HepG2 (cell line): ENCODE results near the gene CTNNBIP1. TPM values are rescaled to one million over a fixed set of nuclear protein-coding genes. Genes with fewer than 3 reads are reported as not detected.

Source experiments
- ATAC-seq: fragments of 200-7000 bp; cut with Tn5 transposase; 3 replicates; pipeline ENCODE4 v1.9.1; 2020; ENCODE audit warnings: mild to moderate bottlenecking, moderate library complexity
- BruUV-seq: library from RNA; stranded (reverse); fragments of 400-500 nt; replicated peaks from 2 replicates; lab custom pipeline; 2021; lab: Mats Ljungman, UMichigan
- CTCF ChIA-PET: fragments of 300-600 bp; formaldehyde crosslinking; extraction: SDS; loops from one replicate; lab custom pipeline; 2021; ENCODE audit warnings: low total read pairs, inconsistent platforms, low intra/inter-chr PET ratio; lab: Yijun Ruan, JAX
- POLR2A ChIA-PET: fragments of 350-600 bp; sonication (Branson Sonifier 250); formaldehyde crosslinking; loops from one replicate; lab custom pipeline; 2020; ENCODE audit warnings: antibody characterized with exemption, inconsistent platforms; lab: Yijun Ruan, JAX
- DNase-seq: peaks from one replicate; pipeline ENCODE4 v3.0.0-alpha.2; 2015; ENCODE audit warnings: low spot score
- FAIRE-seq: peaks from 3 replicates; lab custom pipeline; 2011; peaks lifted over from hg19 to GRCh38; lab: Jason Lieb, UNC
- H2AFZ ChIP-seq: one replicate; pipeline ENCODE4 v1.6.1; 2011; ENCODE audit warnings: low read length, inconsistent platforms
- H3K27ac ChIP-seq: fragments of 300-600 bp; 3 replicates; pipeline ENCODE4 v1.8.0; 2011; ENCODE audit warnings: mixed run types, mild to moderate bottlenecking, mixed read lengths, low read length, inconsistent platforms; ENCODE audit not compliant: insufficient read depth; ENCODE audit errors: extremely low read length
- H3K27me3 ChIP-seq, 2 experiments: fragments of 200-600 bp in 1 of 2; 2 replicates in 1 of 2; 3 replicates in 1 of 2; pipeline versions ENCODE4 v1.6.0 to v1.8.0; 2011; ENCODE audit warnings: low read length in 2 of 2, mild to moderate bottlenecking in 2 of 2, moderate library complexity in 2 of 2, inconsistent platforms in 1 of 2; ENCODE audit not compliant: insufficient read depth in 2 of 2, control insufficient read depth in 1 of 2
- H3K36me3 ChIP-seq, 2 experiments: fragments of 200-600 bp in 1 of 2; replicated peaks in 1 of 2; 2 replicates in 1 of 2; 3 replicates in 1 of 2; pipeline versions ENCODE4 v1.5.1 to v1.8.0; 2011; ENCODE audit warnings: low read length in 2 of 2, inconsistent platforms in 1 of 2; ENCODE audit not compliant: insufficient read depth in 2 of 2, control insufficient read depth in 1 of 2
- H3K4me1 ChIP-seq: 2 replicates; pipeline ENCODE4 v1.5.1; 2012; ENCODE audit warnings: low read length, inconsistent platforms; ENCODE audit not compliant: insufficient read depth
- H3K4me2 ChIP-seq: 2 replicates; pipeline ENCODE4 v1.6.0; 2011; ENCODE audit warnings: low read depth, low read length, inconsistent platforms
- H3K4me3 ChIP-seq, 3 experiments: fragments of 200-600 bp in 1 of 3; sonication (generic), shearing (Covaris generic) in 1 of 3; replicated peaks in 1 of 3; 2 replicates each; pipeline ENCODE4 v1.5.1; 2011 to 2016; ENCODE audit warnings: low read length in 3 of 3, inconsistent platforms in 2 of 3, low read depth in 2 of 3, mild to moderate bottlenecking in 2 of 3, control low read depth in 1 of 3, mixed read lengths in 1 of 3; ENCODE audit not compliant: insufficient read depth in 1 of 3
- H3K79me2 ChIP-seq: one replicate; pipeline ENCODE4 v1.6.1; 2011; ENCODE audit warnings: low read length, inconsistent platforms; ENCODE audit not compliant: insufficient read depth
- H3K9ac ChIP-seq: 2 replicates; pipeline ENCODE4 v1.6.0; 2011; ENCODE audit warnings: mild to moderate bottlenecking, low read depth, low read length, inconsistent platforms; ENCODE audit not compliant: insufficient read depth
- H3K9me3 ChIP-seq: 2 replicates; pipeline ENCODE4 v1.5.1; 2012; ENCODE audit warnings: mild to moderate bottlenecking, low read length
- H4K20me1 ChIP-seq: 2 replicates; pipeline ENCODE4 v1.6.0; 2011; ENCODE audit warnings: inconsistent platforms, mild to moderate bottlenecking, low read length, moderate library complexity; ENCODE audit not compliant: insufficient read depth
- CREB1 ChIP-seq, 2 experiments: fragments of 450-650 bp in 1 of 2; IDR thresholded peaks; 2 replicates each; pipeline ENCODE4 v1.6.1; 2016 to 2017; ENCODE audit warnings: control low read depth in 1 of 2, mild to moderate bottlenecking in 1 of 2, missing compliant biosample characterization in 1 of 2, missing genetic modification characterization in 1 of 2
- EED ChIP-seq: sonication (generic); formaldehyde crosslinking; IDR thresholded peaks from 2 replicates; pipeline ENCODE4 v1.5.0; 2020; ENCODE audit warnings: mild to moderate bottlenecking, missing genetic modification reagents
- RORA ChIP-seq: sonication (generic); formaldehyde crosslinking; IDR thresholded peaks from 2 replicates; pipeline ENCODE4 v1.5.0; 2020; ENCODE audit warnings: mild to moderate bottlenecking, missing genetic modification reagents, moderate library complexity
- SALL1 ChIP-seq: sonication (generic); formaldehyde crosslinking; IDR thresholded peaks from 2 replicates; pipeline ENCODE4 v1.8.0; 2022; ENCODE audit warnings: mild to moderate bottlenecking, missing genetic modification reagents
- TBP ChIP-seq: sonication (generic); formaldehyde crosslinking; IDR thresholded peaks from 2 replicates; pipeline ENCODE4 v1.5.0; 2020; ENCODE audit warnings: missing genetic modification reagents
- WIZ ChIP-seq: sonication (generic); formaldehyde crosslinking; IDR thresholded peaks from 2 replicates; pipeline ENCODE4 v1.5.1; 2020; ENCODE audit warnings: mild to moderate bottlenecking, missing genetic modification reagents
- ZKSCAN5 ChIP-seq: sonication (generic); formaldehyde crosslinking; IDR thresholded peaks from 2 replicates; pipeline ENCODE4 v1.5.1; 2020; ENCODE audit warnings: mild to moderate bottlenecking, missing genetic modification reagents
- ZNF441 ChIP-seq: sonication (generic); formaldehyde crosslinking; IDR thresholded peaks from 2 replicates; pipeline ENCODE4 v1.7.0; 2021; ENCODE audit warnings: missing genetic modification reagents, borderline replicate concordance
- ZNF605 ChIP-seq: sonication (generic); formaldehyde crosslinking; IDR thresholded peaks from 2 replicates; pipeline ENCODE4 v1.8.0; 2022; ENCODE audit warnings: mild to moderate bottlenecking, missing genetic modification reagents
- WGBS: methylation state at CpG from one replicate; pipeline ENCODE4 v1.1.6; 2017; ENCODE audit warnings: low lambda C conversion rate; 5-methylcytosine and 5-hydroxymethylcytosine counted together
- in situ Hi-C: cut with HindIII; loops from 2 replicates; pipeline ENCODE4 v1.10.0; 2017; ENCODE audit warnings: low pct_unique_long_range_greater_than_20kb; ENCODE audit not compliant: extremely low pct_ligation_motif_present
- intact Hi-C: fragments of 100-400 bp; cut with micrococcal nuclease; formaldehyde crosslinking; loops from one replicate; pipeline ENCODE4 v1.10.0; 2022; ENCODE audit not compliant: unreplicated experiment
- polyA plus RNA-seq, 8 experiments: library from polyadenylated mRNA; depleted of rRNA in 3 of 8; stranded (reverse) in 7 of 8; unstranded in 1 of 8; fragments of >200 nt; fragmentation: Illumina TruSeq in 4 of 8; extraction: Trizol in 4 of 8; gene quantifications; 2 replicates each; pipeline versions ENCODE4 v1.2.1 to v1.2.3, GENCODE V29; 2011 to 2016; ENCODE audit warnings: low read depth in 4 of 8, missing spikeins in 1 of 8, mixed read lengths in 1 of 8; ENCODE audit not compliant: insufficient read depth in 1 of 8
- total RNA-seq, 5 experiments: library from RNA; depleted of rRNA; stranded (reverse); fragments of >200 nt; fragmentation: Illumina TruSeq; extraction: Trizol; gene quantifications; 2 replicates each; pipeline ENCODE4 v1.2.3, GENCODE V29; 2016; ENCODE audit warnings: low read depth in 1 of 5
- TF ChIP-seq, protein P1 (sequence below): sonication (generic); formaldehyde crosslinking; IDR thresholded peaks from 2 replicates; pipeline ENCODE4 v1.8.0; 2022; ENCODE audit warnings: missing genetic modification reagents, mild to moderate bottlenecking, inconsistent platforms, borderline replicate concordance
- TF ChIP-seq, protein P2 (sequence below), 2 experiments: sonication (generic) in 1 of 2; formaldehyde crosslinking in 1 of 2; IDR thresholded peaks; 2 replicates each; pipeline versions ENCODE4 v1.4.0 to v1.6.1; 2018 to 2020; ENCODE audit warnings: missing genetic modification reagents in 2 of 2, borderline replicate concordance in 1 of 2, low read depth in 1 of 2, mild to moderate bottlenecking in 1 of 2, missing biosample characterization in 1 of 2
- TF ChIP-seq, protein P3 (sequence below): IDR thresholded peaks from 2 replicates; pipeline ENCODE4 v1.6.1; 2016; ENCODE audit warnings: mild to moderate bottlenecking

CTNNBIP1 gene
- total and polyA plus RNA-seq, 2 of the 13 experiments (the other 11 are each of a cell fraction or from before 2014, with no cell fraction given) = 71.7 to 83.0 TPM

- ATAC-seq (no peak), FAIRE-seq (no peak), DNase-seq (no peak)
- no peak overlapping the region for H3K4me3 ChIP-seq
- in situ Hi-C loops (no loop called here), intact Hi-C loops (loop anchor here (5.0 kb wide), 1 partner anchor 747 kb away; no protein-coding TSS in a partner anchor)
- no peaks in the 10 kb centered on the region for H3K27me3 ChIP-seq
- H3K9ac ChIP-seq = no peak overlapping the region
- ChIA-PET POLR2A (no interaction called here), CTCF (no interaction called here)
- TF ChIP-seq TBP (CRISPR knock-in tag) = no peak
- TF ChIP-seq, protein P1, sequence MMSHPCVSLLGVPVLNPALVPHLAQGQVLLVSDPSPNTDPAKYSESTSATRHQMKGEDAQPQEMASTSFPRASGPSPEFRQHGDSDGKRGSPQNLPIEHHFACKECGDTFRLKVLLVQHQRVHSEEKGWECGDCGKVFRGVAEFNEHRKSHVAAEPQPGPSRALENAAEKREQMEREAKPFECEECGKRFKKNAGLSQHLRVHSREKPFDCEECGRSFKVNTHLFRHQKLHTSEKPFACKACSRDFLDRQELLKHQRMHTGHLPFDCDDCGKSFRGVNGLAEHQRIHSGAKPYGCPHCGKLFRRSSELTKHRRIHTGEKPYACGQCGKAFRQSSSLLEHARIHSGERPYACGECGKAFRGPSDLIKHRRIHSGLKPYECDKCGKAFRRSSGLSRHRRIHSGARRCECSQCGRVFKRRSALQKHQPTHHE = no peak
- H3K36me3 ChIP-seq = peaks cover 9 to 40% of the 10 kb centered on the region in 2 experiments; a peak in 4 of 5 replicates
- WGBS = 95% methylated on average over 11 of the region's 20 CpGs
- no peaks in the 10 kb centered on the region for H3K79me2 ChIP-seq
- 0 out of 2 replicates have a peak, but pooled peaks cover 3% of the 10 kb centered on the region for H3K9me3 ChIP-seq
- no peaks in the 10 kb centered on the region for H3K4me1 ChIP-seq
- H3K27ac ChIP-seq = no peak overlapping the region
- TSS peak; percentile 49 for BruUV-seq
- no peak overlapping the region for H3K4me2 ChIP-seq
- no peak overlapping the region for H2AFZ ChIP-seq
- H4K20me1 ChIP-seq = 0 out of 2 replicates have a peak, but pooled peaks cover 3% of the 10 kb centered on the region
Measured at GRCh38 chr1:9849691-9850441, 60.2 kb downstream of the CTNNBIP1 start.

GRCh38 chr1:9848022-9848421 lies 62.0 kb downstream of the CTNNBIP1 start:
- no peak overlapping the region for H3K27ac ChIP-seq
- H2AFZ ChIP-seq = no peak overlapping the region
- FAIRE-seq = no peak
- peaks cover 7 to 28% of the 10 kb centered on the region in 2 experiments; a peak in 4 of 5 replicates for H3K36me3 ChIP-seq
- CTCF ChIA-PET = no interaction called here
- POLR2A ChIA-PET = no interaction called here
- in situ Hi-C loops (no loop called here), intact Hi-C loops (loop anchor here (5.0 kb wide), 1 partner anchor 749 kb away; no protein-coding TSS in a partner anchor)
- no peak overlapping the region for H3K4me2 ChIP-seq
- no peaks in the 10 kb centered on the region for H3K27me3 ChIP-seq
- H4K20me1 ChIP-seq = 0 out of 2 replicates have a peak, but pooled peaks cover 3% of the 10 kb centered on the region
- H3K9me3 ChIP-seq = no peaks in the 10 kb centered on the region
- H3K4me1 ChIP-seq = peaks cover 7% of the 10 kb centered on the region
- BruUV-seq = no TSS peak
- WGBS = 74% methylated on average over 6 of the region's 8 CpGs
- no peak overlapping the region for H3K9ac ChIP-seq
- H3K79me2 ChIP-seq = no peaks in the 10 kb centered on the region
- no peak overlapping the region for H3K4me3 ChIP-seq
- ATAC-seq = no peak
- no peak for DNase-seq
- TF ChIP-seq WIZ (no peak), CREB1 (IDR thresholded peaks at IDR 0.05) (no peak), CREB1 (CRISPR knock-in tag; IDR thresholded peaks at IDR 0.05) (no peak), ZNF441 (CRISPR knock-in tag) (no peak), EED (CRISPR knock-in tag) (no peak), SALL1 (no peak), RORA (no peak), ZKSCAN5 (CRISPR knock-in tag) (no peak), ZNF605 (CRISPR knock-in tag) (no peak)
- TF ChIP-seq, protein P2, sequence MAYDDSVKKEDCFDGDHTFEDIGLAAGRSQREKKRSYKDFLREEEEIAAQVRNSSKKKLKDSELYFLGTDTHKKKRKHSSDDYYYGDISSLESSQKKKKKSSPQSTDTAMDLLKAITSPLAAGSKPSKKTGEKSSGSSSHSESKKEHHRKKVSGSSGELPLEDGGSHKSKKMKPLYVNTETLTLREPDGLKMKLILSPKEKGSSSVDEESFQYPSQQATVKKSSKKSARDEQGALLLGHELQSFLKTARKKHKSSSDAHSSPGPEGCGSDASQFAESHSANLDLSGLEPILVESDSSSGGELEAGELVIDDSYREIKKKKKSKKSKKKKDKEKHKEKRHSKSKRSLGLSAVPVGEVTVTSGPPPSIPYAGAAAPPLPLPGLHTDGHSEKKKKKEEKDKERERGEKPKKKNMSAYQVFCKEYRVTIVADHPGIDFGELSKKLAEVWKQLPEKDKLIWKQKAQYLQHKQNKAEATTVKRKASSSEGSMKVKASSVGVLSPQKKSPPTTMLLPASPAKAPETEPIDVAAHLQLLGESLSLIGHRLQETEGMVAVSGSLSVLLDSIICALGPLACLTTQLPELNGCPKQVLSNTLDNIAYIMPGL (CRISPR knock-in tag; IDR thresholded peaks at IDR 0.05; ENCODE audit: borderline replicate concordance in 1 of 2, low read depth in 1 of 2) = no peak
- TF ChIP-seq, protein P3, sequence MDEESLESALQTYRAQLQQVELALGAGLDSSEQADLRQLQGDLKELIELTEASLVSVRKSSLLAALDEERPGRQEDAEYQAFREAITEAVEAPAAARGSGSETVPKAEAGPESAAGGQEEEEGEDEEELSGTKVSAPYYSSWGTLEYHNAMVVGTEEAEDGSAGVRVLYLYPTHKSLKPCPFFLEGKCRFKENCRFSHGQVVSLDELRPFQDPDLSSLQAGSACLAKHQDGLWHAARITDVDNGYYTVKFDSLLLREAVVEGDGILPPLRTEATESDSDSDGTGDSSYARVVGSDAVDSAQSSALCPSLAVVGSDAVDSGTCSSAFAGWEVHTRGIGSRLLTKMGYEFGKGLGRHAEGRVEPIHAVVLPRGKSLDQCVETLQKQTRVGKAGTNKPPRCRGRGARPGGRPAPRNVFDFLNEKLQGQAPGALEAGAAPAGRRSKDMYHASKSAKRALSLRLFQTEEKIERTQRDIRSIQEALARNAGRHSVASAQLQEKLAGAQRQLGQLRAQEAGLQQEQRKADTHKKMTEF (CRISPR knock-in tag) = no peak
